Endothelial cell (in vitro differentiated cells): ENCODE measurements around the gene CARNS1. TPM values are rescaled to one million over a fixed set of nuclear protein-coding genes. Genes with fewer than 3 reads are reported as not detected.
A peak's percentile ranks its signal among the peaks of the same experiment; 100 is the strongest.

Experiments used
- DNase-seq: peaks from one replicate; pipeline ENCODE4 v3.0.0; 2021; ENCODE audit warnings: low spot score
- H3K27ac Mint-ChIP-seq: one replicate; pipeline ENCODE4 v1.8.0; 2021; ENCODE audit warnings: mixed read lengths, inconsistent platforms; ENCODE audit not compliant: unreplicated experiment
- H3K27me3 Mint-ChIP-seq: one replicate; pipeline ENCODE4 v1.8.0; 2021; ENCODE audit warnings: mild to moderate bottlenecking, moderate library complexity, mixed read lengths, inconsistent platforms; ENCODE audit not compliant: unreplicated experiment
- H3K36me3 Mint-ChIP-seq: one replicate; pipeline ENCODE4 v1.8.0; 2021; ENCODE audit warnings: mild to moderate bottlenecking, low read depth, mixed read lengths, inconsistent platforms; ENCODE audit not compliant: unreplicated experiment
- H3K4me1 Mint-ChIP-seq: one replicate; pipeline ENCODE4 v1.8.0; 2021; ENCODE audit warnings: mild to moderate bottlenecking, mixed read lengths, inconsistent platforms; ENCODE audit not compliant: unreplicated experiment
- H3K4me3 Mint-ChIP-seq: one replicate; pipeline ENCODE4 v1.8.0; 2021; ENCODE audit warnings: mild to moderate bottlenecking, mixed read lengths, inconsistent platforms; ENCODE audit not compliant: unreplicated experiment
- H3K9me3 Mint-ChIP-seq: one replicate; pipeline ENCODE4 v1.8.0; 2021; ENCODE audit warnings: mixed read lengths, inconsistent platforms; ENCODE audit not compliant: unreplicated experiment
- total RNA-seq: library from RNA; stranded (reverse); fragmentation: NEBNext Ultra II Directional; extraction: Animal tissue kit (Norgen Biotek cat#: 25700); gene quantifications from one replicate; pipeline ENCODE4 v1.2.1, GENCODE V29; 2021; ENCODE audit not compliant: unreplicated experiment
- TF ChIP-seq, protein P1 (sequence below): fragments of 200-600 bp; sonication (generic); IDR thresholded peaks from one replicate; pipeline ENCODE4 v1.5.0; 2021; ENCODE audit warnings: antibody characterized with exemption; ENCODE audit not compliant: unreplicated experiment

The CARNS1 gene
- total RNA-seq, 1 donor from 2014 or later, result not detected

DNA sequence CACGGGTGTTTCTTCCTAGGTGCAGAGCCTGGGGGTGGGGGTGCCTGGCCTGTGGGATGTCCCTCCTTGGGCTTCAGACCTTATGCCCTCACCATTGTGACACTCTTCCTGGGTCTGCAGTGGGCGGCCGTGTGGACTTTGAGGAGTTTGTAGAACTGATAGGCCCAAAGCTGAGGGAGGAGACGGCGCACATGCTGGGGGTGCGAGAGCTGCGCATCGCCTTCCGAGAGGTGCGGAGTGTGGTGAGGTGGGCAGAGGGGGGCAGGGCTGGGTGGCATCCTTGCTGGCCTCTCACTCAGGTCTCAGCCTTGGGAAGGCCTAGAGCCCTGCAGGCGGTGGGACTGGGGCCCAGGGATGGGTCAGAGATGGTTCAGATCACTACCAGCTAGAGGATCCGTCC, 42.0 kb downstream of the CARNS1 start:
- Mint-ChIP-seq H3K27me3 (peaks cover 10% of the 10 kb centered on the region), H3K27ac (no peak overlapping the region), H3K4me1 (peaks cover 2% of the 10 kb centered on the region), H3K36me3 (no peaks in the 10 kb centered on the region), H3K4me3 (no peak overlapping the region), H3K9me3 (no peaks in the 10 kb centered on the region)
- DNase-seq, result no peak
- TF ChIP-seq, protein P1, sequence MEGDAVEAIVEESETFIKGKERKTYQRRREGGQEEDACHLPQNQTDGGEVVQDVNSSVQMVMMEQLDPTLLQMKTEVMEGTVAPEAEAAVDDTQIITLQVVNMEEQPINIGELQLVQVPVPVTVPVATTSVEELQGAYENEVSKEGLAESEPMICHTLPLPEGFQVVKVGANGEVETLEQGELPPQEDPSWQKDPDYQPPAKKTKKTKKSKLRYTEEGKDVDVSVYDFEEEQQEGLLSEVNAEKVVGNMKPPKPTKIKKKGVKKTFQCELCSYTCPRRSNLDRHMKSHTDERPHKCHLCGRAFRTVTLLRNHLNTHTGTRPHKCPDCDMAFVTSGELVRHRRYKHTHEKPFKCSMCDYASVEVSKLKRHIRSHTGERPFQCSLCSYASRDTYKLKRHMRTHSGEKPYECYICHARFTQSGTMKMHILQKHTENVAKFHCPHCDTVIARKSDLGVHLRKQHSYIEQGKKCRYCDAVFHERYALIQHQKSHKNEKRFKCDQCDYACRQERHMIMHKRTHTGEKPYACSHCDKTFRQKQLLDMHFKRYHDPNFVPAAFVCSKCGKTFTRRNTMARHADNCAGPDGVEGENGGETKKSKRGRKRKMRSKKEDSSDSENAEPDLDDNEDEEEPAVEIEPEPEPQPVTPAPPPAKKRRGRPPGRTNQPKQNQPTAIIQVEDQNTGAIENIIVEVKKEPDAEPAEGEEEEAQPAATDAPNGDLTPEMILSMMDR, result no peak

DNA sequence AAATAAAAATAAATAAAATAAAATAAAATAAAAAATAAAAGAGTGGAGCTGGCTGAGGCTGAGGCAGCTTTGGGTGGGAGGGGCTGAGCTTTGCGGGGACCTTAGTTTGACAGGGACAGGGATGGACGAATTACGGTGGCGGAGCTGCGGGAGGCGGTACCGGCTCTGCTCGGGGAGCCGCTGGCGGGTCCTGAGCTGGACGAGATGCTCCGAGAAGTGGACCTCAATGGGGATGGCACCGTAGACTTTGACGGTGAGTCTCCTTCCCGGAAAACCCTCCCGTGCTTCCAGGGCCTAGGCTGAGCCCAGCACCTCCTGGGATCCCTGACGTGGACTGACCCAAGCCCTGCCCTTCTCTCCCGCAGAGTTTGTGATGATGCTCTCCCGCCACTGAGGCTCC, 42.8 kb downstream of the CARNS1 start:
- H3K4me3 Mint-ChIP-seq, result no peak overlapping the region
- TF ChIP-seq, protein P1, result no peak
- H3K27me3 Mint-ChIP-seq, result peaks cover 10% of the 10 kb centered on the region
- H3K36me3 Mint-ChIP-seq, result no peaks in the 10 kb centered on the region
- no peak for DNase-seq
- H3K27ac Mint-ChIP-seq, result no peak overlapping the region
- H3K9me3 Mint-ChIP-seq, result no peaks in the 10 kb centered on the region
- H3K4me1 Mint-ChIP-seq, result peaks cover 2% of the 10 kb centered on the region

DNA sequence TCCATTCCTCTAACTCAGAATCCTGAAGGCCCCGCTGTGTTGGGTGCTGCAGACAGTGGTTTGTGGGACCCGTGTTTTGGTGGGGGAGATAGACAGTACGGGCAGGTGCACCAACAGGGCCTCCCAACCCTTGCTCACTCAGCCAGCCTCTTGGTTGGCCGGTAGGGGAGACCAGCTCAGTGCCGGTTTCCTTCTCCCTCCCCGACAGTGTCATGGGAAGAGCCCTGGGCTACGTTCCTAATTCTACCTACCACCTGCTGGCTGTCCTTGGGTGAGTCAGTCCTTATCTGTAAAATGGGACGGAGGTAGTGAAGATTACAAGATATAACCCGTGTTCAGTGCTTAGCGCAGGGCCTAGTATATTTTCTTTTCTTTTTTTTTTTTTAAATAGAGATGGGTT, 47.7 kb downstream of the CARNS1 start:
- H3K4me1 Mint-ChIP-seq, result peaks cover 7% of the 10 kb centered on the region
- TF ChIP-seq, protein P1, result no peak
- no peaks in the 10 kb centered on the region for H3K36me3 Mint-ChIP-seq
- no peak overlapping the region for H3K4me3 Mint-ChIP-seq
- no peaks in the 10 kb centered on the region for H3K9me3 Mint-ChIP-seq
- peaks cover 9% of the 10 kb centered on the region for H3K27me3 Mint-ChIP-seq
- no peak overlapping the region for H3K27ac Mint-ChIP-seq
- no peak for DNase-seq

- TF ChIP-seq, protein P1, result no peak
- H3K36me3 Mint-ChIP-seq, result no peaks in the 10 kb centered on the region
- no peaks in the 10 kb centered on the region for H3K9me3 Mint-ChIP-seq
- peaks cover 5% of the 10 kb centered on the region for H3K27me3 Mint-ChIP-seq
- H3K4me3 Mint-ChIP-seq, result peak overlapping the region; percentile 67
- no peak for DNase-seq
- H3K27ac Mint-ChIP-seq, result no peak overlapping the region
- H3K4me1 Mint-ChIP-seq, result peaks cover 10% of the 10 kb centered on the region
Observed at GRCh38 chr11:67463680-67464410, 48.4 kb downstream of the CARNS1 start.

DNA sequence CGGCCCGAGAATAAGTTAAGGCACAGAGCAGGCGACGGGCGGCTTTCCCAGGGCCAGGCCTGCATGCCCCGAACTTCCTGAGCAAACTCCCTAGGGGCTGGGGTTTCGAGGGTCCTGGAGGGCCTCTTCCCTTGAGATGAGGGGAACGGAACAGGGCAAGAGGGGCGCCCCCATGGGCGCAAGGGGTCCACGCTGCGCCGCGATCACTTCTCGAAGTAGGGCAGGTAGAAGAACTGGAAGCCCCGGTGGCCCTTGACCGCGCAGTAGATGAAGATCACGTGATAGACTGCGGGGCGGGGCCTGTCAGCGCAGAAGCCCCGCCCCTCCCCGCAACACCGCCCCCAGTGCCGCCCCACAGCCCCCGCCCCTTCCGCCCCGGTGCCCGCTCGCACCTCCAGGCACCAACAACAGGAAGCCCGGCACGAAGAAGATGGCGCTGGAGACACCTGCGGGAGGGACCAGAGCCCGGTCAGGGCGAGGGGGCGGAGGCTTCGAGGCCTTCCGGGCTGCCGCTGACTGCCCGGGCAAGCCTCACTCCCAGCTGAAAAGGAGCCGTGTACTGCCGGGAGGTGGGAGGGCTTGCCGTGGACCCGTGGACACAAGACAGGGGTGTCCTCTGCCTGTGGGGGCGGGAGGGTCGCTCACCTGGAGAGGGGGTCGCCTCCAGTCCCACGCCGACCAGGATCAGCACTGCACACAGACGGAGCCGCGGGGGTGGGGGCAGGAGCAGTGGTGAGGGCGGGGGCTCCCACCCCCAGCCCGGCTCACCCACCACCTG, 49.1 kb downstream of the CARNS1 start:
- peak overlapping the region; percentile 67 for H3K4me3 Mint-ChIP-seq
- no peaks in the 10 kb centered on the region for H3K36me3 Mint-ChIP-seq
- peaks cover 5% of the 10 kb centered on the region for H3K27me3 Mint-ChIP-seq
- peaks cover 10% of the 10 kb centered on the region for H3K4me1 Mint-ChIP-seq
- H3K27ac Mint-ChIP-seq, result no peak overlapping the region
- peak; percentile 82 for DNase-seq
- H3K9me3 Mint-ChIP-seq, result no peaks in the 10 kb centered on the region
- TF ChIP-seq, protein P1, result no peak
